MCF 10A (cell line): ENCODE measurements around the gene RAB12. TPM values are rescaled to one million over a fixed set of nuclear protein-coding genes. Genes with fewer than 3 reads are reported as not detected.
"Not testable (repeated sequence)": the region's sequence is repeated elsewhere in the genome, so short reads cannot be mapped to it uniquely, and the experiment has no call there.

Source experiments
- BruUV-seq: library from RNA; stranded (reverse); fragments of 400-500 nt; replicated peaks from 2 replicates; lab custom pipeline; 2021; lab: Mats Ljungman, UMichigan
- CTCF ChIA-PET: fragments of 300-600 bp; sonication (Branson Sonifier 250); formaldehyde crosslinking; extraction: SDS; loops from one replicate; lab custom pipeline; 2021; ENCODE audit warnings: antibody characterized with exemption, inconsistent platforms; lab: Yijun Ruan, JAX
- POLR2A ChIA-PET: fragments of 300-600, 350-650 bp; sonication (Branson Sonifier 250); formaldehyde crosslinking; extraction: SDS; loops from one replicate; lab custom pipeline; 2020; ENCODE audit warnings: antibody characterized with exemption, inconsistent platforms; lab: Yijun Ruan, JAX
- DNase-seq: peaks from one replicate; pipeline ENCODE4 v3.0.0-alpha.2; 2018; ENCODE audit not compliant: unreplicated experiment
- H3K27ac Mint-ChIP-seq: one replicate; pipeline ENCODE4 v1.8.0; 2022; ENCODE audit warnings: mild to moderate bottlenecking, low read depth, mixed read lengths; ENCODE audit not compliant: unreplicated experiment
- H3K27me3 Mint-ChIP-seq: one replicate; pipeline ENCODE4 v1.8.0; 2022; ENCODE audit warnings: mixed read lengths; ENCODE audit not compliant: insufficient read depth, unreplicated experiment
- H3K36me3 Mint-ChIP-seq: one replicate; pipeline ENCODE4 v1.8.0; 2022; ENCODE audit warnings: mild to moderate bottlenecking, moderate library complexity, mixed read lengths; ENCODE audit not compliant: insufficient read depth, unreplicated experiment
- H3K4me1 Mint-ChIP-seq: one replicate; pipeline ENCODE4 v1.8.0; 2022; ENCODE audit warnings: mixed read lengths; ENCODE audit not compliant: insufficient read depth, unreplicated experiment
- H3K4me3 Mint-ChIP-seq: one replicate; pipeline ENCODE4 v1.8.0; 2022; ENCODE audit warnings: mild to moderate bottlenecking, moderate library complexity, mixed read lengths; ENCODE audit not compliant: unreplicated experiment
- H3K9me3 Mint-ChIP-seq: one replicate; pipeline ENCODE4 v1.8.0; 2022; ENCODE audit warnings: mixed read lengths; ENCODE audit not compliant: unreplicated experiment
- intact Hi-C: fragments of 100-400 bp; cut with micrococcal nuclease; formaldehyde crosslinking; loops from 2 replicates; pipeline ENCODE4 v1.14.1; 2022
- total RNA-seq: library from RNA; stranded (reverse); gene quantifications from 2 replicates; pipeline ENCODE4 v1.2.3, GENCODE V29; 2022
- TF ChIP-seq, protein P1 (sequence below): fragments of 200-600 bp; IDR thresholded peaks from one replicate; pipeline ENCODE4 v1.8.0; 2022; ENCODE audit warnings: antibody characterized with exemption, mild to moderate bottlenecking; ENCODE audit not compliant: unreplicated experiment

The RAB12 gene
- total RNA-seq, 1 experiment from 2014 or later = 27.8 TPM

DNA sequence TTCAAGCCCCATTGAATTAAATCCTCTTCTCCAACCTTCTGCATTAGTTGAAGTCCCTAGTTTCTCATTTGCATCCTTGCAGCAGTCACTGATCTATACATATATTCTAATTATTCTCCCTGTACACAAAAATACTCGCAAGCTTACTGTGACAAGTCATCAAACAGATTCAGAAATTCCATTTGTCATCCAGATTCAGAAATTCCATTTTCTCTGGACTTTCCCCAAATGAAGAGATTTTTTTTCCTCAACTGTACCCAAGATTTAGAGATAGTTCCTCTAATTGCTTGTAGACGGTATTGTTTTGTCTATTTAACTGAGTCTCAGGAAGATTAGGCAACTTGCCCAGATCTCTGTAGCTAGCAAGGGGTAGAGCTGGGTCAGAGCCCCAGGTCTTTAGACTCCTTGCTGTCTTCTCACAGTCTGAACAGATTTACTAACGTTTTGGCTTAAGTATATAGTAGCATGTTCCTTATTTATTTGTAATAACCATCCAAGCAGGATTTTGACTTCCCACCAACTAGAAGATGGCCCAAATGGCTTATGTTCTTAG, 34.2 kb downstream of the RAB12 start:
- ChIA-PET POLR2A (no interaction called here), CTCF (interaction anchor here (1.2 kb wide), 1 partner anchor 11 kb away, joined by 5 read pairs; no protein-coding TSS in a partner anchor)
- Mint-ChIP-seq H3K4me3 (no peak overlapping the region), H3K9me3 (no peaks in the 10 kb centered on the region), H3K4me1 (no peaks in the 10 kb centered on the region), H3K27ac (no peak overlapping the region), H3K27me3 (no peaks in the 10 kb centered on the region), H3K36me3 (peaks cover 33% of the 10 kb centered on the region)
- BruUV-seq = no TSS peak
- TF ChIP-seq, protein P1, sequence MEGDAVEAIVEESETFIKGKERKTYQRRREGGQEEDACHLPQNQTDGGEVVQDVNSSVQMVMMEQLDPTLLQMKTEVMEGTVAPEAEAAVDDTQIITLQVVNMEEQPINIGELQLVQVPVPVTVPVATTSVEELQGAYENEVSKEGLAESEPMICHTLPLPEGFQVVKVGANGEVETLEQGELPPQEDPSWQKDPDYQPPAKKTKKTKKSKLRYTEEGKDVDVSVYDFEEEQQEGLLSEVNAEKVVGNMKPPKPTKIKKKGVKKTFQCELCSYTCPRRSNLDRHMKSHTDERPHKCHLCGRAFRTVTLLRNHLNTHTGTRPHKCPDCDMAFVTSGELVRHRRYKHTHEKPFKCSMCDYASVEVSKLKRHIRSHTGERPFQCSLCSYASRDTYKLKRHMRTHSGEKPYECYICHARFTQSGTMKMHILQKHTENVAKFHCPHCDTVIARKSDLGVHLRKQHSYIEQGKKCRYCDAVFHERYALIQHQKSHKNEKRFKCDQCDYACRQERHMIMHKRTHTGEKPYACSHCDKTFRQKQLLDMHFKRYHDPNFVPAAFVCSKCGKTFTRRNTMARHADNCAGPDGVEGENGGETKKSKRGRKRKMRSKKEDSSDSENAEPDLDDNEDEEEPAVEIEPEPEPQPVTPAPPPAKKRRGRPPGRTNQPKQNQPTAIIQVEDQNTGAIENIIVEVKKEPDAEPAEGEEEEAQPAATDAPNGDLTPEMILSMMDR = no peak
- no peak for DNase-seq
- intact Hi-C loops = no loop called here

DNA sequence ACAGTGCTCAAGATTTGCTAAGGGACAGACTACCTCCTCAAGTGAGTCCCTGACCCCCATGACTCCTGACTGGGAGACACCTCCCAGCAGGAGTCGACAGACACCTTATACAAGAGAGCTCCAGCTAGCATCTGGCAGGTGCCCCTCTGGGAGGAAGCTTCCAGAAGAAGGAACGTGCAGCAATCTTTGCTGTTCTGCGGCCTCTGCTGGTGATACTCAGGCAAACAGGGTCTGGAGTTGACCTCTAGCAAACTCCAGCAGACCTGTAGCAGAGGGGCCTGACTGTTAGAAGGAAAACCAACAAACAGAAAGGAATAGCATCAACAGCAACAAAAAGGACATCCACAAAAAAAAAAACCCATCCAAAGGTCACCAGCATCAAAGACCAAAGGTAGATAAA, 38.1 kb downstream of the RAB12 start:
- intact Hi-C loops, H3K4me3 Mint-ChIP-seq, BruUV-seq, H3K4me1 Mint-ChIP-seq, H3K9me3 Mint-ChIP-seq, POLR2A ChIA-PET, H3K27me3 Mint-ChIP-seq, H3K36me3 Mint-ChIP-seq, DNase-seq, H3K27ac Mint-ChIP-seq: not testable (repeated sequence)
- CTCF ChIA-PET = interaction anchor here (0.9 kb wide), 1 partner anchor 342 kb away, joined by 3 read pairs; no protein-coding TSS in a partner anchor

DNA sequence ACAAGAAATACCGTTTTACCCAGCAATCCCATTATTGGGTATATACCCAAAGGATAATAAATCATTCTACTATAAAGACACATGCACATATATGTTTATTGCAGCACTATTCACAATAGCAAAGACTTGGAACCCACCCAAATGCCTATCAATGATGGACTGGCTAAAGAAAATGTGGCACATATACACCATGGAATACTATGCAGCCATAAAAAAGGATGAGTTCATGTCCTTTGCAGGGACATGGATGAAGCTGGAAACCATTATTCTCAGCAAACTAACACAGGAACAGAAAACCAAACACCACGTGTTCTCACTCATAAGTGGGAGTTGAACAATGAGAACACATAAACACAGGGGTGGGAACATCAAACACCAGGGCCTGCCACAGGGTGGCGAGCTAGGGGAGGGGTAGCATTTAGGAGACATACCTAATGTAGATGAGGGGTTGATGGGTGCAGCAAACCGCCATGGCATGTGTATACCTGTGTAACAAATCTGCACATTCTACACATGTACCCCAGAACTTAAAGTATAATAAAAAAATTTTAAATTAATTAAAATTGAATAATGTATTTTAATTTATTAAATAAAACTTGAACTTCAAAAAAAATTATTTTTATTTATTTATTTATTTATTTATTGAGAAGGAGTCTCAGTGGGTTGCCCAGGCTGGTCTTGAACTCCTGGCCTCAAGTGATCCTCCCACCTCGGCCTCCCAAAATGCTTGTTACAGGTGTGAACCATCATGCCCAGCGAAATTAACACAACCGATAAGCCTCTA, 42.4 kb downstream of the RAB12 start:
- not testable (repeated sequence) for H3K27ac Mint-ChIP-seq, DNase-seq, H3K4me3 Mint-ChIP-seq, H3K4me1 Mint-ChIP-seq, BruUV-seq, H3K36me3 Mint-ChIP-seq, H3K9me3 Mint-ChIP-seq
- intact Hi-C loops = loop anchor here (5.0 kb wide), 2 partner anchors 496 to 1379 kb away; no protein-coding TSS in a partner anchor
- ChIA-PET CTCF (interaction anchor here (3.1 to 6.2 kb wide), 3 partner anchors 11 to 336 kb away, joined by 8 to 94 read pairs (median 80); no protein-coding TSS in a partner anchor), POLR2A (interaction anchor here (0.7 to 0.9 kb wide), 2 partner anchors 336 kb away, joined by 4 read pairs; no protein-coding TSS in a partner anchor)
- peaks cover 14% of the 10 kb centered on the region for H3K27me3 Mint-ChIP-seq

DNA sequence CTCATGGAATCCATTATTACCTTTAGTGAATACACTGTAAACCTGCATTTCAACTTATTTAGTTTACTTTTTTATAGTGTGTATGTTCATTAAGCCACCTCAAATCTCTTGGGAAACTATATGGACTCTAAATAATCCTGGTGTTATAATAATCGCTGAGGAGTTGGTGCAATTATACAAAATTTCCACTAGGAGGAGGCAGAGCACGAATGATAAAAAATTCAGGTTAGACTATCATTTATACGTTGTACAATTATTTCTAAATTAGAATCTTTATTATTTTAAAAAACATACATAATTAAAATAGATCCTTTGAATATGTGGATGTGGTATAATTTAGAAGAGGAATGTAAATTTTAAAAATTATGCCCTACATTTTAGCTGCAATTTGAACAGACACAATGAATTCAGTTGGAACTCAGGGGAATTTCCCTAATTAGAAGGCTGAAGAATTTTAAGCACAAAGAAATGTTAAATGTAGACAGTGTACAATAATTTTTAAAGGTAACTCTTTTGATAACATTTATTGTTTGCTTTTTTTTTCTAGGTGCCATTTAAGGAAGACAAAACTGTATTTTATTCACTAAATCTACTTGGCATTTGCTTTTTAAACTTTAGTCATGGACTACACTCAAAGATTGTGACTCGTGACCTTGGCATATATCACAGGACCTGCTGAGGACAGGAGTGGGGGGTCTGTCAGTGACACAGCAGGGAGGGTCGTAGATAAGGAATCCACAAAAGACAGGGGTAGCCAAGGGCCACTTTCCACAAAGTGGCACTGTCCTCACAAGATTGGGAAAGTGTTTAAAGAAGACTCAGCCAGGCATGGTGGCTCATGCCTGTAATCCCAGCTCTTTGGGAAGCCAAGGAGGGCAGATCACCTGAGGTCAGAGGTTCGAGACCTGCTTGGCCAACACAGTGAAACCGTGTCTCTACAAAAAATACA, 45.5 kb downstream of the RAB12 start:
- BruUV-seq = no TSS peak
- H3K4me3 Mint-ChIP-seq = no peak overlapping the region
- POLR2A ChIA-PET = interaction anchor here (0.6 to 3.7 kb wide), 6 partner anchors 31 to 333 kb away, joined by 3 to 17 read pairs (median 7); no protein-coding TSS in a partner anchor
- H3K27me3 Mint-ChIP-seq = peaks cover 14% of the 10 kb centered on the region
- no peak overlapping the region for H3K27ac Mint-ChIP-seq
- CTCF ChIA-PET = interaction anchor here (0.6 to 6.2 kb wide), 23 partner anchors 8 to 418 kb away, joined by 3 to 94 read pairs (median 4); no protein-coding TSS in a partner anchor
- peaks cover 10% of the 10 kb centered on the region for H3K4me1 Mint-ChIP-seq
- TF ChIP-seq, protein P1 = peak; percentile 71
- intact Hi-C loops = loop anchor here (1.0 to 5.0 kb wide), 6 partner anchors 42 to 1382 kb away; no protein-coding TSS in a partner anchor
- no peaks in the 10 kb centered on the region for H3K9me3 Mint-ChIP-seq
- peak; percentile 40 for DNase-seq
- no peaks in the 10 kb centered on the region for H3K36me3 Mint-ChIP-seq
